Left lobe of liver (tissue), 2 donors: ENCODE data around the gene PARP3. TPM values are rescaled to one million over a fixed set of nuclear protein-coding genes. Genes with fewer than 3 reads are reported as not detected.
A peak's percentile ranks its signal among the peaks of the same experiment; 100 is the strongest.

Experiments
- ATAC-seq: fragments of 200-7000 bp; cut with Tn5 transposase; one replicate; pipeline ENCODE4 v1.9.1; 2020; ENCODE audit warnings: mild to moderate bottlenecking, moderate library complexity
- DNase-seq: peaks from one replicate; pipeline ENCODE4 v3.0.0-alpha.2; 2020; ENCODE audit warnings: low spot score
- total RNA-seq: library from RNA; stranded (reverse); gene quantifications from one replicate; pipeline ENCODE4 v1.2.1, GENCODE V29; 2021
- donor health status: DM: no; HTN: no; CAD: no; lungs with moderate emphysema.
- donor health status: DM: no; HTN: yes; CAD: no.

Gene PARP3
- total RNA-seq, 1 donor from 2014 or later: 23.7 TPM

GRCh38 chr3:51946796-51947195 lies 4.6 kb downstream of the PARP3 start:
- DNase-seq: no peak
- ATAC-seq: no peak

GRCh38 chr3:51947215-51947900 lies 5.2 kb downstream of the PARP3 start:
- DNase-seq (no peak), ATAC-seq (no peak)

GRCh38 chr3:51948016-51948580 lies 5.9 kb downstream of the PARP3 start:
- DNase-seq (no peak), ATAC-seq (no peak)

GRCh38 chr3:51949121-51949520 lies 7.0 kb downstream of the PARP3 start:
- no peak for ATAC-seq
- no peak for DNase-seq

- DNase-seq (no peak), ATAC-seq (no peak)
Observed at GRCh38 chr3:51950899-51951298, 8.7 kb downstream of the PARP3 start.

- ATAC-seq (no peak), DNase-seq (no peak)
Observed at GRCh38 chr3:51953445-51953844, 11.3 kb downstream of the PARP3 start.

- DNase-seq: no peak
- ATAC-seq: no peak
Observed at GRCh38 chr3:51954105-51954504, 11.9 kb downstream of the PARP3 start.

- DNase-seq (no peak), ATAC-seq (no peak)
Observed at GRCh38 chr3:51954713-51955112, 12.6 kb downstream of the PARP3 start.

GRCh38 chr3:51955175-51955892 lies 13.2 kb downstream of the PARP3 start, which contains the start of gene GPR62:
TSS of gene GPR62 (plus strand) at chr3:51955381. CDS start at chr3:51955653, 272 bp downstream.
- ATAC-seq (peak; percentile 38), DNase-seq (no peak)

- no peak for DNase-seq
- peak; percentile 81 for ATAC-seq
Observed at GRCh38 chr3:51955893-51956770, 14.0 kb downstream of the PARP3 start.

- no peak for DNase-seq
- ATAC-seq: no peak
Observed at GRCh38 chr3:51957520-51958205, 15.5 kb downstream of the PARP3 start.

- no peak for DNase-seq
- ATAC-seq: no peak
Observed at GRCh38 chr3:51958603-51959521, 16.7 kb downstream of the PARP3 start.

- DNase-seq (no peak), ATAC-seq (no peak)
Observed at GRCh38 chr3:51959651-51960050, 17.5 kb downstream of the PARP3 start.

- DNase-seq (no peak), ATAC-seq (no peak)
Observed at GRCh38 chr3:51960386-51960785, 18.2 kb downstream of the PARP3 start.

- DNase-seq: no peak
Observed at GRCh38 chr3:51961011-51961410, 18.8 kb downstream of the PARP3 start.

GRCh38 chr3:51961602-51962569 lies 19.7 kb downstream of the PARP3 start:
- ATAC-seq (no peak), DNase-seq (no peak)

More at GRCh38 chr3:51961011-51961410, 18.8 kb downstream of the PARP3 start:
- ATAC-seq: no peak

GRCh38 chr3:51962854-51963530 lies 20.8 kb downstream of the PARP3 start:
- ATAC-seq: no peak

More at GRCh38 chr3:51962854-51963530, 20.8 kb downstream of the PARP3 start:
- no peak for DNase-seq
